Astrocyte (in vitro differentiated cells and primary cell): ENCODE results near the gene CHST15.

Experiments
- EZH2 ChIP-seq: IDR thresholded peaks from 2 replicates; pipeline ENCODE4 v1.6.1; 2012; ENCODE audit warnings: mild to moderate bottlenecking, low read length, inconsistent platforms; ENCODE audit not compliant: insufficient read depth
- TF ChIP-seq, protein P1 (sequence below): IDR thresholded peaks from 2 replicates; pipeline ENCODE4 v1.5.1; 2011; ENCODE audit warnings: low read depth, mild to moderate bottlenecking, inconsistent platforms, low read length, moderate library complexity; ENCODE audit not compliant: insufficient read depth

- TF ChIP-seq, protein P1, sequence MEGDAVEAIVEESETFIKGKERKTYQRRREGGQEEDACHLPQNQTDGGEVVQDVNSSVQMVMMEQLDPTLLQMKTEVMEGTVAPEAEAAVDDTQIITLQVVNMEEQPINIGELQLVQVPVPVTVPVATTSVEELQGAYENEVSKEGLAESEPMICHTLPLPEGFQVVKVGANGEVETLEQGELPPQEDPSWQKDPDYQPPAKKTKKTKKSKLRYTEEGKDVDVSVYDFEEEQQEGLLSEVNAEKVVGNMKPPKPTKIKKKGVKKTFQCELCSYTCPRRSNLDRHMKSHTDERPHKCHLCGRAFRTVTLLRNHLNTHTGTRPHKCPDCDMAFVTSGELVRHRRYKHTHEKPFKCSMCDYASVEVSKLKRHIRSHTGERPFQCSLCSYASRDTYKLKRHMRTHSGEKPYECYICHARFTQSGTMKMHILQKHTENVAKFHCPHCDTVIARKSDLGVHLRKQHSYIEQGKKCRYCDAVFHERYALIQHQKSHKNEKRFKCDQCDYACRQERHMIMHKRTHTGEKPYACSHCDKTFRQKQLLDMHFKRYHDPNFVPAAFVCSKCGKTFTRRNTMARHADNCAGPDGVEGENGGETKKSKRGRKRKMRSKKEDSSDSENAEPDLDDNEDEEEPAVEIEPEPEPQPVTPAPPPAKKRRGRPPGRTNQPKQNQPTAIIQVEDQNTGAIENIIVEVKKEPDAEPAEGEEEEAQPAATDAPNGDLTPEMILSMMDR, result no peak
- TF ChIP-seq EZH2, result no peak
Measured at GRCh38 chr10:124107072-124107471, 13.7 kb upstream of the CHST15 start.
